ENCODE results near the gene GPRC5C.

- TF ChIP-seq CTCF (IDR thresholded peaks at IDR 0.05; ENCODE audit: low read depth, low read length, missing input control) (no peak), YY1 (IDR thresholded peaks at IDR 0.05) (no peak), RAD21 (IDR thresholded peaks at IDR 0.05) (no peak), EGR1 (IDR thresholded peaks at IDR 0.05; ENCODE audit: low read depth in 2 of 2) (no peak), SP1 (IDR thresholded peaks at IDR 0.05) (no peak), REST (IDR thresholded peaks at IDR 0.05) (no peak), GABPA (IDR thresholded peaks at IDR 0.05 in 1 of 2, conservative IDR thresholded peaks at IDR 0.05 in 1 of 2) (no peak), FOXA1 (IDR thresholded peaks at IDR 0.05) (no peak), JUND (IDR thresholded peaks at IDR 0.05) (no peak), TAF1 (conservative IDR thresholded peaks at IDR 0.05) (no peak)
- TF ChIP-seq, protein P1, sequence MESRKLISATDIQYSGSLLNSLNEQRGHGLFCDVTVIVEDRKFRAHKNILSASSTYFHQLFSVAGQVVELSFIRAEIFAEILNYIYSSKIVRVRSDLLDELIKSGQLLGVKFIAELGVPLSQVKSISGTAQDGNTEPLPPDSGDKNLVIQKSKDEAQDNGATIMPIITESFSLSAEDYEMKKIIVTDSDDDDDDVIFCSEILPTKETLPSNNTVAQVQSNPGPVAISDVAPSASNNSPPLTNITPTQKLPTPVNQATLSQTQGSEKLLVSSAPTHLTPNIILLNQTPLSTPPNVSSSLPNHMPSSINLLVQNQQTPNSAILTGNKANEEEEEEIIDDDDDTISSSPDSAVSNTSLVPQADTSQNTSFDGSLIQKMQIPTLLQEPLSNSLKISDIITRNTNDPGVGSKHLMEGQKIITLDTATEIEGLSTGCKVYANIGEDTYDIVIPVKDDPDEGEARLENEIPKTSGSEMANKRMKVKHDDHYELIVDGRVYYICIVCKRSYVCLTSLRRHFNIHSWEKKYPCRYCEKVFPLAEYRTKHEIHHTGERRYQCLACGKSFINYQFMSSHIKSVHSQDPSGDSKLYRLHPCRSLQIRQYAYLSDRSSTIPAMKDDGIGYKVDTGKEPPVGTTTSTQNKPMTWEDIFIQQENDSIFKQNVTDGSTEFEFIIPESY (IDR thresholded peaks at IDR 0.05), result no peak
These were observed 17.4 kb downstream of the GPRC5C start for GRCh38 chr17:74449306-74449705.

Data from liver (tissue), 3 donors.